Measurements from ENCODE around the gene KLHL21.

Gene KLHL21

GRCh38 chr1:6554031-6554906 is 48.4 kb downstream of the KLHL21 start, which contains the start of gene NOL9:
Gene NOL9, minus strand, starts transcription at chr1:6554513. Its CDS starts 11 bp downstream, at chr1:6554502.
- peak within 1 kb of the TSS; percentile 77 to 86 for H3K27ac ChIP-seq

GRCh38 chr1:6547301-6547700 is 55.4 kb downstream of the KLHL21 start:
- Histone ChIP-seq H3K4me1 (no peaks in the 10 kb centered on the region), H3K36me3 (peaks cover 54 to 94% (median 79%) of the 10 kb centered on the region in 3 donors), H3K27ac (no peak overlapping the region), H3K9me3 (no peaks in the 10 kb centered on the region), H3K27me3 (no peaks in the 10 kb centered on the region), H3K4me3 (no peak overlapping the region)
- DNase-seq = no peak
- no peak for TF ChIP-seq CTCF (IDR thresholded peaks at IDR 0.05)
- intact Hi-C loops (cut with DNase I; ENCODE audit: low total_unique reads) = loop anchor here (5.0 kb wide), 1 partner anchor 100 kb away; no protein-coding TSS in a partner anchor

More at GRCh38 chr1:6554031-6554906, 48.4 kb downstream of the KLHL21 start, which contains the start of gene NOL9:
- peak; percentile 88 to 96 for DNase-seq
- peak; percentile 96 to 98 for TF ChIP-seq CTCF (IDR thresholded peaks at IDR 0.05)
- intact Hi-C loops (cut with DNase I; ENCODE audit: low total_unique reads) = loop anchor here (10.0 kb wide), 1 partner anchor 69 kb away; no protein-coding TSS in a partner anchor
- H3K27me3 ChIP-seq = no peaks in the 10 kb centered on the region
- H3K36me3 ChIP-seq = peaks cover 13 to 24% (median 19%) of the 10 kb centered on the region in 3 donors
- peaks cover 0 to 27% (median 23%) of the 10 kb centered on the region in 4 donors for H3K4me1 ChIP-seq
- H3K9me3 ChIP-seq = no peaks in the 10 kb centered on the region
- peak within 1 kb of the TSS; percentile 85 to 100 for H3K4me3 ChIP-seq

GRCh38 chr1:6546326-6546725 is 56.3 kb downstream of the KLHL21 start:
- Histone ChIP-seq H3K36me3 (peaks cover 59 to 100% (median 81%) of the 10 kb centered on the region in 3 donors), H3K9me3 (no peaks in the 10 kb centered on the region), H3K27ac (no peak overlapping the region), H3K27me3 (no peaks in the 10 kb centered on the region), H3K4me3 (no peak overlapping the region), H3K4me1 (no peaks in the 10 kb centered on the region)
- intact Hi-C loops (cut with DNase I; ENCODE audit: low total_unique reads) = loop anchor here (5.0 kb wide), 1 partner anchor 101 kb away; no protein-coding TSS in a partner anchor
- TF ChIP-seq CTCF (IDR thresholded peaks at IDR 0.05) = no peak
- DNase-seq = no peak

DNA sequence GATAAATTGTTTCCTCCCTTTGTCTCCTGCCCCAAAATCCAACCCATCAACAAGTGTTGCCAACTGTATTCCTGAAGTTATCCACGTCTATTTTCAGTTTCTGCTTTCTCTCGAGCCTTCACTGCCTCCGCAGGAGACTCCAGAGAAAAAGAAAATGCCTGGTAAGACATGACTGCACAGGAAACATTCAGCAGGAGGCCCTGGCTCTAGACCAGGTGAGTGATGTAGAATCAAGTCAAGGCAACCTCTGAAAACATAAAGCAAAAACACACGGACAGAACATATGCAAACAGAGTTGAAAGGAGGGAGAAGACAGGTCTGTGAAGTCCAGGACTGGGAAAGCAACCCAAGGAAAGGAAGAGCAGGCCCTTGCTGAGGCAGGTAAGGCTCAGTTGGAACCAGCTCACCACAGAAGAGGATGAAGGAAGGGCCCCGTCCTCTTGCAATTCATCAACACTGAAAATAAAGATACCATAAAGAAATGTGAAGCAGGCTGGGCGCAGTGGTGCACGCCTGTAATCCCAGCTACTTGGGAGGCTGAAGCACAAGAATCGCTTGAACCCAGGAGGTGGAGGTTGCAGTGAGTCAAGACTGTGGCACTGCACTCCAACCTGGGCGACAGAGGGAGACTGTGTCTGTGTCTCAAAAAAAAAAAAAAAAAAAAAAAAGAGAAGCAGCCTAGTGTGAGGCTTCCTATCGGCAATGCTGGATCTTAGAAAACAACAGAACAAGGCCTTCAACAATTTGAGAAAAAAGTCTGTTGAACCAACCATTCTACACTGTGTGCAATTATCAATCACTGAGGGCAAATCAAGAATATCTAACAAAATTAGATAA is 57.2 kb downstream of the KLHL21 start:
- TF ChIP-seq CTCF (IDR thresholded peaks at IDR 0.05) = no peak
- intact Hi-C loops (cut with DNase I; ENCODE audit: low total_unique reads) = loop anchor here (5.0 kb wide), 1 partner anchor 102 kb away; no protein-coding TSS in a partner anchor
- no peak for DNase-seq
- H3K27ac ChIP-seq = no peak overlapping the region
- H3K4me1 ChIP-seq = no peaks in the 10 kb centered on the region
- H3K36me3 ChIP-seq = peaks cover 61 to 98% (median 79%) of the 10 kb centered on the region in 3 donors
- no peak overlapping the region for H3K4me3 ChIP-seq
- H3K9me3 ChIP-seq = no peaks in the 10 kb centered on the region
- no peaks in the 10 kb centered on the region for H3K27me3 ChIP-seq

DNA sequence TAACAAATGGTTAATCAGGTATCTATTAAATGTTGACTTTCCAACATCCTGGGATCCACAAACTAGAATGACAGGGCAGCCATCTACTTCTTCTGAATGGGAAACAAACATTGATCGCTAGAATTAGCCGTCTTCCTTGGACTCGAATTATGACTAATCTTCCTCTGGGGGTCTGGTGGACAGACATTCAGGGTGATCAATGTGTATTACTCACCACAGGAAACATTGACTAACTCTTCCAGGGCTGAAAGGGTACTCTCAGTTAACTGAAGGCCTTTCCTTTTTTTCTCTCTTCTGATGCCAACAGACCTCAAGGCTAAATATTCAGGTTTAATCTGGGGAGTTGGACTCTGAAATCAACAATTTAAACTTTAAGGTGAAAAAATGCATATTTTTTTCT is 57.8 kb downstream of the KLHL21 start:
- peaks cover 55 to 94% (median 73%) of the 10 kb centered on the region in 3 donors for H3K36me3 ChIP-seq
- H3K27ac ChIP-seq = no peak overlapping the region
- H3K4me3 ChIP-seq = no peak overlapping the region
- TF ChIP-seq CTCF (IDR thresholded peaks at IDR 0.05) = no peak
- H3K4me1 ChIP-seq = no peaks in the 10 kb centered on the region
- no peaks in the 10 kb centered on the region for H3K27me3 ChIP-seq
- no peak for DNase-seq
- intact Hi-C loops (cut with DNase I; ENCODE audit: low total_unique reads) = loop anchor here (5.0 kb wide), 1 partner anchor 102 kb away; no protein-coding TSS in a partner anchor
- no peaks in the 10 kb centered on the region for H3K9me3 ChIP-seq
